Suprapubic skin (tissue), 4 donors: ENCODE measurements around the gene TMEM89. TPM values are rescaled to one million over a fixed set of nuclear protein-coding genes. Genes with fewer than 3 reads are reported as not detected.

Source experiments
- DNase-seq, 2 donors: peaks; one replicate each; pipeline ENCODE4 v3.0.0-alpha.2; 2019; ENCODE audit warnings: low spot score in 2 of 2
- H3K27ac ChIP-seq: fragments of 200-600 bp; sonication (generic); one replicate; pipeline ENCODE4 v1.5.1; 2019
- H3K27me3 ChIP-seq: fragments of 200-600 bp; sonication (generic); one replicate; pipeline ENCODE4 v1.5.1; 2019
- H3K36me3 ChIP-seq: fragments of 200-600 bp; sonication (generic); one replicate; pipeline ENCODE4 v1.5.1; 2019
- H3K4me1 ChIP-seq: fragments of 200-600 bp; sonication (generic); one replicate; pipeline ENCODE4 v1.5.1; 2019
- H3K4me3 ChIP-seq: fragments of 200-600 bp; sonication (generic); one replicate; pipeline ENCODE4 v1.5.1; 2019; ENCODE audit warnings: mild to moderate bottlenecking
- H3K9me3 ChIP-seq: fragments of 200-600 bp; sonication (generic); one replicate; pipeline ENCODE4 v1.5.1; 2019
- EP300 ChIP-seq: sonication (generic); formaldehyde crosslinking; IDR thresholded peaks from one replicate; pipeline ENCODE4 v1.6.1; 2017; ENCODE audit warnings: antibody characterized with exemption
- POLR2A ChIP-seq, 2 donors: fragments of 450-650 bp; IDR thresholded peaks; one replicate each; pipeline ENCODE4 v1.6.1; 2017; ENCODE audit warnings: antibody characterized with exemption in 2 of 2, mild to moderate bottlenecking in 2 of 2, moderate library complexity in 2 of 2
- POLR2AphosphoS5 ChIP-seq, 3 donors: sonication (generic); formaldehyde crosslinking; IDR thresholded peaks; one replicate each; pipeline ENCODE4 v1.6.1; 2017; ENCODE audit warnings: antibody characterized with exemption in 3 of 3
- WGBS: methylation state at CpG from one replicate; pipeline ENCODE4 v1.1.5; 2018; 5-methylcytosine and 5-hydroxymethylcytosine counted together
- total RNA-seq, 4 donors: library from RNA; depleted of rRNA; stranded (reverse); fragments of >200 nt; gene quantifications; one replicate each; pipeline ENCODE4 v1.1.0, GENCODE V29; 2016
- TF ChIP-seq, protein P1 (sequence below), 2 donors: fragments of 200-600 bp in 1 of 2; fragments of 450-650 bp in 1 of 2; sonication (generic) in 1 of 2; IDR thresholded peaks; one replicate each; pipeline ENCODE4 v1.5.1; 2016 to 2019; ENCODE audit warnings: antibody characterized with exemption in 2 of 2, mild to moderate bottlenecking in 1 of 2, moderate library complexity in 1 of 2

The TMEM89 gene
- total RNA-seq, 4 donors from 2014 or later: not detected

DNA sequence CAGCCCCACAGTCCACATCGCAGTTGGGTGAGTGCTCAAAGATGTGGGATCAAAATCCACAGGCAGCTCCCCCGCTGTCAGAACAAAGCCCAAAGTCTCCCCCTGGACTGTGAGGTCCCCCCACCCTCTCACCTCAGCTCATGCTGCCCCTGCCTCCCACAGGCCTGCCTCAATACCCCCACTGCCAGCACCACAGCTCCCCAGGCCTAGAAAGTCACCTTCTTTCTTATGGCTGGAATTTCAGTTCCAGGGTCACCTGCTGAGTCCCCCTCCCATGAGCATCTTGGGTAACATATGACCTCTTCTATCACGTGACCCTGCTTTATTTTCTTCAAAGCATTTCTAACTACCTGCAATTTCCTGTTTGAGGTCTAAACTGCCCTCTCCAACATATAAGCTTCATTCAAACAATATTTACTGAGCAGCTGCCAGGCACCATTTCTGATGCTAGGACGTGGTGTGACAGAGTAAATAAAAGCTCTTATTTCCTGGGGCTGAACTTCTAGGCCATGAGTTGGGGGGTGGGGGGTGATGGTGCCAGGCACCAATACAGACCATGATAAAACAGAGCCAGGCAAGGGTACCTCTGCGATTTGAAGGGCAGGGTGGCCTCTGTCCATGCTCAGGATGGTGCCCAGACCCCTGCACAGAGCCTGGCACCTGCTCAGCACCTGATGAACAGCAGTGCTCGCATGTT, 2.4 kb upstream of the TMEM89 start:
- TF ChIP-seq EP300 (no peak), POLR2AphosphoS5 (IDR thresholded peaks at IDR 0.05) (no peak), POLR2A (IDR thresholded peaks at IDR 0.05) (no peak)
- TF ChIP-seq, protein P1, sequence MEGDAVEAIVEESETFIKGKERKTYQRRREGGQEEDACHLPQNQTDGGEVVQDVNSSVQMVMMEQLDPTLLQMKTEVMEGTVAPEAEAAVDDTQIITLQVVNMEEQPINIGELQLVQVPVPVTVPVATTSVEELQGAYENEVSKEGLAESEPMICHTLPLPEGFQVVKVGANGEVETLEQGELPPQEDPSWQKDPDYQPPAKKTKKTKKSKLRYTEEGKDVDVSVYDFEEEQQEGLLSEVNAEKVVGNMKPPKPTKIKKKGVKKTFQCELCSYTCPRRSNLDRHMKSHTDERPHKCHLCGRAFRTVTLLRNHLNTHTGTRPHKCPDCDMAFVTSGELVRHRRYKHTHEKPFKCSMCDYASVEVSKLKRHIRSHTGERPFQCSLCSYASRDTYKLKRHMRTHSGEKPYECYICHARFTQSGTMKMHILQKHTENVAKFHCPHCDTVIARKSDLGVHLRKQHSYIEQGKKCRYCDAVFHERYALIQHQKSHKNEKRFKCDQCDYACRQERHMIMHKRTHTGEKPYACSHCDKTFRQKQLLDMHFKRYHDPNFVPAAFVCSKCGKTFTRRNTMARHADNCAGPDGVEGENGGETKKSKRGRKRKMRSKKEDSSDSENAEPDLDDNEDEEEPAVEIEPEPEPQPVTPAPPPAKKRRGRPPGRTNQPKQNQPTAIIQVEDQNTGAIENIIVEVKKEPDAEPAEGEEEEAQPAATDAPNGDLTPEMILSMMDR (IDR thresholded peaks at IDR 0.05): no peak
- no peaks in the 10 kb centered on the region for H3K27me3 ChIP-seq
- H3K4me3 ChIP-seq: no peak overlapping the region
- H3K27ac ChIP-seq: no peak overlapping the region
- WGBS: 72% methylated on average over 6 of the region's 6 CpGs
- no peaks in the 10 kb centered on the region for H3K4me1 ChIP-seq
- peaks cover 38% of the 10 kb centered on the region for H3K36me3 ChIP-seq
- no peaks in the 10 kb centered on the region for H3K9me3 ChIP-seq
- DNase-seq: no peak

DNA sequence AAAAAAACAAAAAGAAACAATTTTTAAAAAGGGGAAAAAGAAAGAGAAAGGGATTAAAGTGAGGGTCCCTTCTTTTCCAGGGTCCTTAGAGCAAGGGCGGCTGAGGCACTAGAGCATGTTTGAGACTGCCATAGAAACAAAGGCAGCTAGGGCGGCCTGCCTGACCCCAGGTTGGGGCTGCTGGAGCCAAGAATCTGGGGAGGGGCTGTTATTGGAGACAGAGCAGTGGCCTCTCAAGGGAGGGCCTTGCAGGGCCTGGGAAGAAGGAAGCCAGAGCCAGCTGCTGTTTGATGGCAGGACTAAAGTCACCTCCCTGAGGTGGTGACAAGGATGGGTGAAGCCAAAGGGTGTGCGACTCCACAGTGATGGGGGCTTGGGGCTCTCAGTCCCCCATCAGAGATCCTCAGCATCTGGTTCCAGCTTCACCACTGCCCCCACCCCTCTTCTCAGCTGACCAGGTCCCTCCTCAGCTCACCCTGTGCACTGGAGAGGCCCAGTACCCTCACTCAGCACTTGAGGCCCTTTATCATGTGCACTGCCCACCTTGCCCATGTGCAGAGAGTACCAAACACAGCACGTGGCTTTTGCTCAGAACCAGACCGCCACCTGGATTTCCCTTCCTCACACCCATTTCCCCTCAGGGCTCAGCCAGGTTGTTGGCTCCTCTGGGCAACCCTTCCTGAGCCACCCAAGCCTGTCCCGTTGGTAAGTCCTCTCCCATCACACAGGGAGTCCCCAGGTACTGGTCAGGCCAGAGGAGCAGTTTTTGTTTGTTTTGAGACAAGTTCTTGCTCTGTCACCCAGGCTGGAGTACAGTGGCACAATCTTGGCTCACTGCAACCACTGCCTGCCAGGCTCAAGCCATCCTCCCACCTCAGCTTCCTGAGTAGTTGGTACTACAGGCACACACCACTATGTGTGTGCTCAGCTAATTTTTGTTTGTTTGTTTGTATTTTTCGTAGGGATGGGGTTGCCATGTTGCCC, 1.7 kb downstream of the TMEM89 start:
- no peak overlapping the region for H3K27ac ChIP-seq
- H3K36me3 ChIP-seq: no peaks in the 10 kb centered on the region
- no peak for TF ChIP-seq EP300
- TF ChIP-seq, protein P1 (IDR thresholded peaks at IDR 0.05): no peak
- no peak for TF ChIP-seq POLR2AphosphoS5 (IDR thresholded peaks at IDR 0.05)
- no peak for TF ChIP-seq POLR2A (IDR thresholded peaks at IDR 0.05)
- WGBS: 75% methylated on average over 6 of the region's 7 CpGs
- H3K4me1 ChIP-seq: no peaks in the 10 kb centered on the region
- peaks cover 9% of the 10 kb centered on the region for H3K9me3 ChIP-seq
- no peak overlapping the region for H3K4me3 ChIP-seq
- no peaks in the 10 kb centered on the region for H3K27me3 ChIP-seq
- DNase-seq: no peak

DNA sequence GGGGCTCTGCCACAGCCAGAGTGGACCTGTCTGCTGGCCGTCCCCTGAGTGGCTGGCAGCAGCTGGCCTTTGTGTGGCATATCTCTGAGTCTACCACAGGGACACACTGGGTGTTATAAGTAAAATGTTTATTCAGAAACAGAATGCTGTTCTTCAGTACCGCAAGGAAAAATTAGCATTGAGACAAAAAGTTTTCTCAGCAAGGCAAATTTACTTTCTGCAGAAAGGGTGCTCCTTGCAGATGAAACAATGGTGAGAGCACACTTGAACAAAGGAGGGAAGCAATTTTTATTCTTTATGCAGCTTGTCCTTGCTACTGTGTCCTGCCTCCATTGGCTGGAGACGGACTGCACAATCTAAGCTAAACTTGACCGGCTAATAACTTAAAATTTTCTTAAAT, 4.0 kb downstream of the TMEM89 start:
- H3K27ac ChIP-seq: no peak overlapping the region
- no peak overlapping the region for H3K4me3 ChIP-seq
- H3K36me3 ChIP-seq: no peaks in the 10 kb centered on the region
- TF ChIP-seq EP300 (no peak), POLR2AphosphoS5 (IDR thresholded peaks at IDR 0.05) (no peak)
- TF ChIP-seq, protein P1 (IDR thresholded peaks at IDR 0.05): no peak
- no peaks in the 10 kb centered on the region for H3K27me3 ChIP-seq
- no peak for DNase-seq
- WGBS: 94% methylated on average over 4 of the region's 4 CpGs
- peaks cover 9% of the 10 kb centered on the region for H3K9me3 ChIP-seq
- H3K4me1 ChIP-seq: no peaks in the 10 kb centered on the region

DNA sequence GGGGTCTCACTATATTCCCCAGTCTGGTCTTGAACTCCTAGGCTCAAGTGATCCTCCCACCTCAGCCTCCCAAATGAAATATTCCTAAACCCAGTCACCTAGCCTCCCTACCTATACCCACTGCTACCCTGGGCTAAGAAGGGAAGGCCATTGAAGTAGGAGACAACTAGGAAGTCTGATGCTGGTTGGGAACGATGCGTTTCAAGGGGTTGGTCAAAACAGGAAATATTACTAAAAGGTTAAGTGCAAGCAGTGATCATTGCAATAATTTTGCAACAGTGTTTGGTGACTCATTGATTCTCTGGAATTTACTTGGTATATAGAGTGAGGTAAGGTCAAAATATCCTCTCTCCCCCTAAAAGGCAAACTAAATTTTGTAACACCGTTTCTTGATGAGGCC, 7.5 kb downstream of the TMEM89 start:
- H3K9me3 ChIP-seq: peaks cover 9% of the 10 kb centered on the region
- DNase-seq: no peak
- peaks cover 6% of the 10 kb centered on the region for H3K4me1 ChIP-seq
- no peak overlapping the region for H3K4me3 ChIP-seq
- WGBS: 66% methylated on average over 3 of the region's 3 CpGs
- H3K36me3 ChIP-seq: no peaks in the 10 kb centered on the region
- H3K27me3 ChIP-seq: no peaks in the 10 kb centered on the region
- TF ChIP-seq POLR2AphosphoS5 (IDR thresholded peaks at IDR 0.05) (no peak), EP300 (no peak), POLR2A (IDR thresholded peaks at IDR 0.05) (no peak)
- TF ChIP-seq, protein P1 (IDR thresholded peaks at IDR 0.05): no peak
- H3K27ac ChIP-seq: no peak overlapping the region

DNA sequence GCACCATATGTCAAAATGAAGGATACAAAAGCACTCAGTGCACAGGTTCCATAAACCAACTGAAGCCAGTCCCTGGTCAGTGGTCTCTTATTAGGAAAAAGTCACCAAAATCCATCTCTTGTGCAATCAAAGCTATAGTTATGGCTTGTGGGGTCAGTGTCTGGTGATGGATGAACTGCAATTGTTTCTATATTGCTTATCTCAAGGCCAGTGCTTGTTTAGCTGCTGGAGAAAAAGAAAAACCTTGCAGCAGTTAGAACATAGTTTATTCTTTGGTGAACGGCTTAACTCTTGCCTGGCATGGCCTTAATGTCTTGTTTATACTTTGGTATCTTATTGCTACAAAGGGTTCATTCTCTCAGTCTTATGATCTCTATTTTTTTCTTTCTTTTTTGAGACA, 9.3 kb downstream of the TMEM89 start:
- H3K4me1 ChIP-seq: peaks cover 19% of the 10 kb centered on the region
- H3K27ac ChIP-seq: no peak overlapping the region
- no peaks in the 10 kb centered on the region for H3K36me3 ChIP-seq
- no peak overlapping the region for H3K4me3 ChIP-seq
- H3K9me3 ChIP-seq: no peaks in the 10 kb centered on the region
- DNase-seq: no peak
- 57% methylated on average over 1 of the region's 1 CpG for WGBS
- TF ChIP-seq POLR2A (IDR thresholded peaks at IDR 0.05) (no peak), POLR2AphosphoS5 (IDR thresholded peaks at IDR 0.05) (no peak), EP300 (no peak)
- TF ChIP-seq, protein P1 (IDR thresholded peaks at IDR 0.05): no peak
- no peaks in the 10 kb centered on the region for H3K27me3 ChIP-seq
